SK-N-SH treated with all-trans-retinoic acid at 6 μM for 48 hours (cell line): ENCODE data around the gene GRM5.
"Not testable (repeated sequence)": the region's sequence is repeated elsewhere in the genome, so short reads cannot be mapped to it uniquely, and the experiment has no call there.

ENCODE experiments used
- ATAC-seq: fragments of 200-7000 bp; cut with Tn5 transposase; 3 replicates; pipeline ENCODE4 v1.9.1; 2020; ENCODE audit warnings: mild to moderate bottlenecking, moderate library complexity
- ARNTL ChIP-seq: fragments of 450-650 bp; formaldehyde crosslinking; IDR thresholded peaks from 2 replicates; pipeline ENCODE4 v1.5.0; 2020; ENCODE audit warnings: low read depth, mild to moderate bottlenecking, moderate library complexity, borderline replicate concordance
- BACH2 ChIP-seq: fragments of 250-450 bp; sonication (Bioruptor Pico); IDR thresholded peaks from 2 replicates; pipeline ENCODE4 v1.9.0; 2021; ENCODE audit warnings: mild to moderate bottlenecking, borderline replicate concordance
- CSDC2 ChIP-seq: fragments of 250-450 bp; sonication (Bioruptor Pico); IDR thresholded peaks from 2 replicates; pipeline ENCODE4 v1.5.0; 2020; ENCODE audit warnings: mild to moderate bottlenecking, moderate library complexity
- ESRRG ChIP-seq: fragments of 250-450 bp; sonication (Bioruptor Pico); IDR thresholded peaks from 2 replicates; pipeline ENCODE4 v1.6.1; 2021; ENCODE audit warnings: mild to moderate bottlenecking
- GLIS3 ChIP-seq: fragments of 250-450 bp; sonication (Bioruptor Pico); IDR thresholded peaks from 2 replicates; pipeline ENCODE4 v1.5.0; 2020; ENCODE audit warnings: mild to moderate bottlenecking, moderate library complexity
- ISL1 ChIP-seq: fragments of 250-450 bp; sonication (Bioruptor Pico); IDR thresholded peaks from 2 replicates; pipeline ENCODE4 v2.1.2; 2022; ENCODE audit warnings: mild to moderate bottlenecking, moderate library complexity
- OSR1 ChIP-seq: fragments of 250-450 bp; sonication (Bioruptor Pico); IDR thresholded peaks from 2 replicates; pipeline ENCODE4 v1.8.0; 2022; ENCODE audit warnings: moderate library complexity, mild to moderate bottlenecking, inconsistent platforms
- PPARA ChIP-seq: fragments of 250-450 bp; sonication (Bioruptor Pico); IDR thresholded peaks from 2 replicates; pipeline ENCODE4 v1.5.0; 2020; ENCODE audit warnings: mild to moderate bottlenecking, borderline replicate concordance
- TCF4 ChIP-seq: fragments of 250-450 bp; sonication (Bioruptor Pico); IDR thresholded peaks from 2 replicates; pipeline ENCODE4 v1.8.0; 2021; ENCODE audit warnings: mild to moderate bottlenecking, moderate library complexity, borderline replicate concordance
- TOX ChIP-seq: fragments of 250-450 bp; sonication (Bioruptor Pico); IDR thresholded peaks from 2 replicates; pipeline ENCODE4 v1.8.0; 2021; ENCODE audit warnings: mild to moderate bottlenecking, moderate library complexity, borderline replicate concordance
- ZC3H10 ChIP-seq: fragments of 250-450 bp; sonication (Bioruptor Pico); IDR thresholded peaks from 2 replicates; pipeline ENCODE4 v1.5.1; 2021; ENCODE audit warnings: mild to moderate bottlenecking, moderate library complexity
- ZFP3 ChIP-seq: fragments of 250-450 bp; sonication (Bioruptor Pico); IDR thresholded peaks from 2 replicates; pipeline ENCODE4 v1.5.0; 2020; ENCODE audit warnings: mild to moderate bottlenecking, moderate library complexity
- ZFP30 ChIP-seq: fragments of 450-650 bp; formaldehyde crosslinking; IDR thresholded peaks from 2 replicates; pipeline ENCODE4 v1.5.0; 2022; ENCODE audit warnings: mild to moderate bottlenecking, moderate library complexity
- ZNF565 ChIP-seq: fragments of 450-650 bp; formaldehyde crosslinking; conservative IDR thresholded peaks from 2 replicates; pipeline ENCODE4 v1.5.0; 2020; ENCODE audit warnings: low read depth, mild to moderate bottlenecking, moderate library complexity
- ZNF8 ChIP-seq: fragments of 450-650 bp; formaldehyde crosslinking; IDR thresholded peaks from 2 replicates; pipeline ENCODE4 v1.5.0; 2020; ENCODE audit warnings: mild to moderate bottlenecking, moderate library complexity
- TF ChIP-seq, protein P1 (sequence below): fragments of 250-450 bp; sonication (Bioruptor Pico); IDR thresholded peaks from 2 replicates; pipeline ENCODE4 v1.5.0; 2020; ENCODE audit warnings: mild to moderate bottlenecking, moderate library complexity
- TF ChIP-seq, protein P2 (sequence below): fragments of 250-450 bp; sonication (Bioruptor Pico); IDR thresholded peaks from 2 replicates; pipeline ENCODE4 v1.8.0; 2020; ENCODE audit warnings: mild to moderate bottlenecking, moderate library complexity, borderline replicate concordance
- TF ChIP-seq, protein P3 (sequence below): fragments of 250-450 bp; sonication (Bioruptor Pico); IDR thresholded peaks from 2 replicates; pipeline ENCODE4 v1.5.1; 2020; ENCODE audit warnings: low read depth, mild to moderate bottlenecking, moderate library complexity
- TF ChIP-seq, protein P4 (sequence below): fragments of 250-450 bp; sonication (Bioruptor Pico); IDR thresholded peaks from 2 replicates; pipeline ENCODE4 v1.8.0; 2021; ENCODE audit warnings: low read depth, mild to moderate bottlenecking, moderate library complexity, borderline replicate concordance
- TF ChIP-seq, protein P5 (sequence below): fragments of 250-450 bp; sonication (Bioruptor Pico); IDR thresholded peaks from 2 replicates; pipeline ENCODE4 v1.5.1; 2021; ENCODE audit warnings: mild to moderate bottlenecking, moderate library complexity

The GRM5 gene

DNA sequence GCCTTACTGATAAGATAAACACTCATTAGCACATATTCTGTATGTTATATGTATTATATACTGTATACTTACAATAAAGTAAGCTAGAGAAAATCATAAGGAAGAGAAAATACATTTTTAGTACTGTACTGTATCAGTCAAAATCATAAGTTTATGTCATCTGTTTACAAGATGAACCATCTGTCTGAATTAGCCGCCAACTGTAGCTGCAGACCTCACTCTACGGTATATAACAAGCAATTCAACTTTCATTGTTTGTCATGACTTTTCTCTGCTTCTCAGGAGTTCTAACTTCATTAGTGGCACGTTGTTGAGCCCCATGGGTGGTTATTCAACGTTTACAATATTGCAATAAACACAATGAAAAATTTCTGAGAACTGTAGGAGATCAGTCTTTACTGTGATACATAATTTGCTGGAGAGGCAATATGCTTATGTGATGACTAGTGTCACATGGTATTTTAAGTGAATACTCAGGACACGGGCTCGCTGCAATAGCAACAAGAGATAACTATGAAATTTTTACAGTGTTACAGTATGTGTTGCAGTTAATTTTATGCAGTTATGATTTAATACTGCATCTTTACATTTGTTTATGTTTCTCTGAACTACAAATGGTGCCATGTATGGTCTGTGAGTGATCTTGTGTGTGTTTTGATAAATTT, 596.1 kb downstream of the GRM5 start:
- TF ChIP-seq ZFP30 (CRISPR knock-in tag) (no peak), CSDC2 (CRISPR knock-in tag) (no peak), OSR1 (no peak), ARNTL (CRISPR knock-in tag) (no peak), TCF4 (CRISPR knock-in tag) (no peak), TOX (no peak), ESRRG (CRISPR knock-in tag) (no peak), ZNF565 (CRISPR knock-in tag) (no peak)
- TF ChIP-seq, protein P1, sequence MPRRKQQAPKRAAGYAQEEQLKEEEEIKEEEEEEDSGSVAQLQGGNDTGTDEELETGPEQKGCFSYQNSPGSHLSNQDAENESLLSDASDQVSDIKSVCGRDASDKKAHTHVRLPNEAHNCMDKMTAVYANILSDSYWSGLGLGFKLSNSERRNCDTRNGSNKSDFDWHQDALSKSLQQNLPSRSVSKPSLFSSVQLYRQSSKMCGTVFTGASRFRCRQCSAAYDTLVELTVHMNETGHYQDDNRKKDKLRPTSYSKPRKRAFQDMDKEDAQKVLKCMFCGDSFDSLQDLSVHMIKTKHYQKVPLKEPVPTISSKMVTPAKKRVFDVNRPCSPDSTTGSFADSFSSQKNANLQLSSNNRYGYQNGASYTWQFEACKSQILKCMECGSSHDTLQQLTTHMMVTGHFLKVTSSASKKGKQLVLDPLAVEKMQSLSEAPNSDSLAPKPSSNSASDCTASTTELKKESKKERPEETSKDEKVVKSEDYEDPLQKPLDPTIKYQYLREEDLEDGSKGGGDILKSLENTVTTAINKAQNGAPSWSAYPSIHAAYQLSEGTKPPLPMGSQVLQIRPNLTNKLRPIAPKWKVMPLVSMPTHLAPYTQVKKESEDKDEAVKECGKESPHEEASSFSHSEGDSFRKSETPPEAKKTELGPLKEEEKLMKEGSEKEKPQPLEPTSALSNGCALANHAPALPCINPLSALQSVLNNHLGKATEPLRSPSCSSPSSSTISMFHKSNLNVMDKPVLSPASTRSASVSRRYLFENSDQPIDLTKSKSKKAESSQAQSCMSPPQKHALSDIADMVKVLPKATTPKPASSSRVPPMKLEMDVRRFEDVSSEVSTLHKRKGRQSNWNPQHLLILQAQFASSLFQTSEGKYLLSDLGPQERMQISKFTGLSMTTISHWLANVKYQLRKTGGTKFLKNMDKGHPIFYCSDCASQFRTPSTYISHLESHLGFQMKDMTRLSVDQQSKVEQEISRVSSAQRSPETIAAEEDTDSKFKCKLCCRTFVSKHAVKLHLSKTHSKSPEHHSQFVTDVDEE: no peak
- TF ChIP-seq, protein P2, sequence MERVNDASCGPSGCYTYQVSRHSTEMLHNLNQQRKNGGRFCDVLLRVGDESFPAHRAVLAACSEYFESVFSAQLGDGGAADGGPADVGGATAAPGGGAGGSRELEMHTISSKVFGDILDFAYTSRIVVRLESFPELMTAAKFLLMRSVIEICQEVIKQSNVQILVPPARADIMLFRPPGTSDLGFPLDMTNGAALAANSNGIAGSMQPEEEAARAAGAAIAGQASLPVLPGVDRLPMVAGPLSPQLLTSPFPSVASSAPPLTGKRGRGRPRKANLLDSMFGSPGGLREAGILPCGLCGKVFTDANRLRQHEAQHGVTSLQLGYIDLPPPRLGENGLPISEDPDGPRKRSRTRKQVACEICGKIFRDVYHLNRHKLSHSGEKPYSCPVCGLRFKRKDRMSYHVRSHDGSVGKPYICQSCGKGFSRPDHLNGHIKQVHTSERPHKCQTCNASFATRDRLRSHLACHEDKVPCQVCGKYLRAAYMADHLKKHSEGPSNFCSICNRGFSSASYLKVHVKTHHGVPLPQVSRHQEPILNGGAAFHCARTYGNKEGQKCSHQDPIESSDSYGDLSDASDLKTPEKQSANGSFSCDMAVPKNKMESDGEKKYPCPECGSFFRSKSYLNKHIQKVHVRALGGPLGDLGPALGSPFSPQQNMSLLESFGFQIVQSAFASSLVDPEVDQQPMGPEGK (CRISPR knock-in tag): no peak
- TF ChIP-seq, protein P3, sequence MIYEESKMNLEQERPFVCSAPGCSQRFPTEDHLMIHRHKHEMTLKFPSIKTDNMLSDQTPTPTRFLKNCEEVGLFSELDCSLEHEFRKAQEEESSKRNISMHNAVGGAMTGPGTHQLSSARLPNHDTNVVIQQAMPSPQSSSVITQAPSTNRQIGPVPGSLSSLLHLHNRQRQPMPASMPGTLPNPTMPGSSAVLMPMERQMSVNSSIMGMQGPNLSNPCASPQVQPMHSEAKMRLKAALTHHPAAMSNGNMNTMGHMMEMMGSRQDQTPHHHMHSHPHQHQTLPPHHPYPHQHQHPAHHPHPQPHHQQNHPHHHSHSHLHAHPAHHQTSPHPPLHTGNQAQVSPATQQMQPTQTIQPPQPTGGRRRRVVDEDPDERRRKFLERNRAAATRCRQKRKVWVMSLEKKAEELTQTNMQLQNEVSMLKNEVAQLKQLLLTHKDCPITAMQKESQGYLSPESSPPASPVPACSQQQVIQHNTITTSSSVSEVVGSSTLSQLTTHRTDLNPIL (CRISPR knock-in tag): no peak
- TF ChIP-seq, protein P4, sequence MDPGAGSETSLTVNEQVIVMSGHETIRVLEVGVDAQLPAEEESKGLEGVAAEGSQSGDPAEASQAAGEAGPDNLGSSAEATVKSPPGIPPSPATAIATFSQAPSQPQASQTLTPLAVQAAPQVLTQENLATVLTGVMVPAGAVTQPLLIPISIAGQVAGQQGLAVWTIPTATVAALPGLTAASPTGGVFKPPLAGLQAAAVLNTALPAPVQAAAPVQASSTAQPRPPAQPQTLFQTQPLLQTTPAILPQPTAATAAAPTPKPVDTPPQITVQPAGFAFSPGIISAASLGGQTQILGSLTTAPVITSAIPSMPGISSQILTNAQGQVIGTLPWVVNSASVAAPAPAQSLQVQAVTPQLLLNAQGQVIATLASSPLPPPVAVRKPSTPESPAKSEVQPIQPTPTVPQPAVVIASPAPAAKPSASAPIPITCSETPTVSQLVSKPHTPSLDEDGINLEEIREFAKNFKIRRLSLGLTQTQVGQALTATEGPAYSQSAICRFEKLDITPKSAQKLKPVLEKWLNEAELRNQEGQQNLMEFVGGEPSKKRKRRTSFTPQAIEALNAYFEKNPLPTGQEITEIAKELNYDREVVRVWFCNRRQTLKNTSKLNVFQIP (CRISPR knock-in tag): no peak
- no peak; the same call in 2 of the 3 replicates for ATAC-seq

DNA sequence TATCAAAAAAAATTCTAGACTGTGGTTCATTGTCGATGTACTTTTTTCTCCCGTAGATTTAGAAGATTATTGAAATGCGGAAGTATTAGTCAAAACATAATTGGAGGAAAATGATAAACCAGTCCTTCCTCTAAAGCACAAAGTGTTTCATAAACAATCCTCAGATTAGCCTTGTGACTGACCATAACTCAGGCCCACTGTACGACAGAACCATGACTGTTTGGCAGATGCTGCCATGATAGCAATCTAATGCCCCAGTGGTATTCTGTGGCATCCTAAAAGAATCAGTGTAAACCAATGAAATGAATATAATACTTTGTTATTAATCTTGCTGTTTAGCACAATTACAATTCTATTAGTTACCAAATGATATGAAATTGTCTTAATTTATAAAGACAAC, 601.3 kb downstream of the GRM5 start:
- ATAC-seq: no peak
- TF ChIP-seq TOX (no peak), PPARA (CRISPR knock-in tag) (no peak), ZFP3 (CRISPR knock-in tag) (no peak), OSR1 (no peak), BACH2 (CRISPR knock-in tag) (no peak), ZNF8 (no peak), ZC3H10 (no peak), CSDC2 (CRISPR knock-in tag) (no peak), ARNTL (CRISPR knock-in tag) (no peak), GLIS3 (no peak), ISL1 (CRISPR knock-in tag) (no peak)
- TF ChIP-seq, protein P3 (CRISPR knock-in tag): no peak
- TF ChIP-seq, protein P2 (CRISPR knock-in tag): no peak
- TF ChIP-seq, protein P5, sequence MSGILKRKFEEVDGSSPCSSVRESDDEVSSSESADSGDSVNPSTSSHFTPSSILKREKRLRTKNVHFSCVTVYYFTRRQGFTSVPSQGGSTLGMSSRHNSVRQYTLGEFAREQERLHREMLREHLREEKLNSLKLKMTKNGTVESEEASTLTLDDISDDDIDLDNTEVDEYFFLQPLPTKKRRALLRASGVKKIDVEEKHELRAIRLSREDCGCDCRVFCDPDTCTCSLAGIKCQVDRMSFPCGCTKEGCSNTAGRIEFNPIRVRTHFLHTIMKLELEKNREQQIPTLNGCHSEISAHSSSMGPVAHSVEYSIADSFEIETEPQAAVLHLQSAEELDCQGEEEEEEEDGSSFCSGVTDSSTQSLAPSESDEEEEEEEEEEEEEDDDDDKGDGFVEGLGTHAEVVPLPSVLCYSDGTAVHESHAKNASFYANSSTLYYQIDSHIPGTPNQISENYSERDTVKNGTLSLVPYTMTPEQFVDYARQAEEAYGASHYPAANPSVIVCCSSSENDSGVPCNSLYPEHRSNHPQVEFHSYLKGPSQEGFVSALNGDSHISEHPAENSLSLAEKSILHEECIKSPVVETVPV: no peak
- TF ChIP-seq, protein P1: no peak

DNA sequence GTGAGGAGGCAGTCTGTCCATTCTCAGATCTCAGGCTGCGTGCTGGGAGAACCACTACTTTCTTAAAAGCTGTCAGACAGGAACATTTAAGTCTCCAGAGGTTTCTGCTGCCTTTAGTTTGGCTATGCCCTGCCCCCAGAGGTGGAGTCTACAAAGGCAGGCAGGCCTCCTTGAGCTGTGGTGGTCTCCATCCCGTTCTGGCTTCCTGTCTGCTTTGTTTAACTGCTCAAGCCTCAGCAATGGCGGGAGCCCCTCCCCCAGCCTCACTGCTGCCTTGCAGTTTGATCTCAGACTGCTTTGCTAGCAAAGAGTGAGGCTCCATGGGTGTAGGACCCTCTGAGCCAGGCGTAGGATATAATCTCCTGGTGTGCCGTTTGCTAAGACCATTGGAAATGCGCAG, 602.5 kb downstream of the GRM5 start:
- not testable (repeated sequence) for ATAC-seq

DNA sequence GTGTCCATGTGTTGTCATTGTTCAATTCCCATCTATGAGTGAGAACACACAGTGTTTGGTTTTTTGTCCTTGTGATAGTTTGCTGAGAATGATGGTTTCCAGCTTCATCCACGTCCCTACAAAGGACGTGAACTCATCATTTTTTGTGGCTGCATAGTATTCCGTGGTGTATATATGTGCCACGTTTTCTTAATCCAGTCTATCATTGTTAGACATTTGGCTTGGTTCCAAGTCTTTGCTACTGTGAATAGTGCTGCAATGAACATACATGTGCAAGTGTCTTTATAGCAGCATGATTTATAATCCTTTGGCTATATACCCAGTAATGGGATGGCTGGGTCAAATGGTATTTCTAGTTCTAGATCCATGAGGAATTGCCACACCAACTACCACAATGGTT, 607.7 kb downstream of the GRM5 start:
- ATAC-seq: not testable (repeated sequence)
